Suprapubic skin (tissue), 4 donors: ENCODE results near the gene FBXO42. TPM values are rescaled to one million over a fixed set of nuclear protein-coding genes. Genes with fewer than 3 reads are reported as not detected.

Source experiments
- DNase-seq, 2 donors: peaks; one replicate each; pipeline ENCODE4 v3.0.0-alpha.2; 2019; ENCODE audit warnings: low spot score in 2 of 2
- H3K27ac ChIP-seq: fragments of 200-600 bp; sonication (generic); one replicate; pipeline ENCODE4 v1.5.1; 2019
- H3K27me3 ChIP-seq: fragments of 200-600 bp; sonication (generic); one replicate; pipeline ENCODE4 v1.5.1; 2019
- H3K36me3 ChIP-seq: fragments of 200-600 bp; sonication (generic); one replicate; pipeline ENCODE4 v1.5.1; 2019
- H3K4me1 ChIP-seq: fragments of 200-600 bp; sonication (generic); one replicate; pipeline ENCODE4 v1.5.1; 2019
- H3K4me3 ChIP-seq: fragments of 200-600 bp; sonication (generic); one replicate; pipeline ENCODE4 v1.5.1; 2019; ENCODE audit warnings: mild to moderate bottlenecking
- H3K9me3 ChIP-seq: fragments of 200-600 bp; sonication (generic); one replicate; pipeline ENCODE4 v1.5.1; 2019
- EP300 ChIP-seq: sonication (generic); formaldehyde crosslinking; IDR thresholded peaks from one replicate; pipeline ENCODE4 v1.6.1; 2017; ENCODE audit warnings: antibody characterized with exemption
- POLR2A ChIP-seq, 2 donors: fragments of 450-650 bp; IDR thresholded peaks; one replicate each; pipeline ENCODE4 v1.6.1; 2017; ENCODE audit warnings: antibody characterized with exemption in 2 of 2, mild to moderate bottlenecking in 2 of 2, moderate library complexity in 2 of 2
- POLR2AphosphoS5 ChIP-seq, 3 donors: sonication (generic); formaldehyde crosslinking; IDR thresholded peaks; one replicate each; pipeline ENCODE4 v1.6.1; 2017; ENCODE audit warnings: antibody characterized with exemption in 3 of 3
- WGBS: methylation state at CpG from one replicate; pipeline ENCODE4 v1.1.5; 2018; 5-methylcytosine and 5-hydroxymethylcytosine counted together
- total RNA-seq, 4 donors: library from RNA; depleted of rRNA; stranded (reverse); fragments of >200 nt; gene quantifications; one replicate each; pipeline ENCODE4 v1.1.0, GENCODE V29; 2016
- TF ChIP-seq, protein P1 (sequence below), 2 donors: fragments of 200-600 bp in 1 of 2; fragments of 450-650 bp in 1 of 2; sonication (generic) in 1 of 2; IDR thresholded peaks; one replicate each; pipeline ENCODE4 v1.5.1; 2016 to 2019; ENCODE audit warnings: antibody characterized with exemption in 2 of 2, mild to moderate bottlenecking in 1 of 2, moderate library complexity in 1 of 2

FBXO42 gene
- total RNA-seq, 4 donors from 2014 or later, result 51.1 to 61.4 (median 55.5) TPM

DNA sequence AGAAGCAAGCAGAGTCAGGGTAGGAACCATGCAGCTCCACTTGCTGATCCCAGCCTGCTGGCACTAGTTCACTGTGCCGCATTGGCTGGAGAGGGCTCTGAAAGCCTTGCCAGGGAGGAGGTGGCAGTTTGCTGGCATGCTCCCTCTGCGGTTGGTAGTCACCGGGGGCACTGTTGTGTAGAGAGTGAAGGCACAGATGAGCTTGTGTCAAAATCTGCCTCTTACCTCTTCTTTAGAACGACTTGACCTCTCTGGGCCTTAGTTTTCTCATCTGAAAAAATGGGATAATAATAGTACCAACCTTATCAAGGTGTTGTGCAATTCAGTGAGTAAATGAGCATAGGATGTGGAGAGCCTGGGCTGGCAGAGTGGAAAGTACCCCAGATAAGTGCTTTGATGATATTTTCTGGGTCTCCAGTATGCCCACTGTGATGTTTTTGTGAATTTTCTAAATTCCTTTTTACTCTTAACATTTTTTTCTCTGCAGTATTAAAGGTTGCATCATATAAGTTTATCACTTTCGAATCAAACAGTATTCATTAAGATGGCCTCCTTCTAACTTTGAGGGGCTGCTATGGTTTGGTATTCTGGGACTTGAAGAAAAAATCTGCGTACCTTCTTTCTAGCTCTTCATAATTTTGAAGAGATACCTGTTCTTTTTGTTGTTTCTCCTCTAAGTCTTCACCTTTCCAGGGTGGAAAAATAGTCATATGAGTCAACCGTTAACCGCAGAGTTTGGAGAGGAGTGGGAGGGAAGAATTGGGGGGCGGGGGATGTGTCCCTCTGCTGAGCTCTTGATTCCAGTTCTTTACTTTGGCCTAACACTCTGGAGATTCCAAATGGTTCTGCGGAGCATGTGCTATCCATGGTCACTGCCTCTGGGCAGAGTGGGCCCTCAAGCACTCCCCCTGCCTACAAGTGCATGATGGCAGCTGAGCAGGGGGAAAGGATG lies 41.6 kb upstream of the FBXO42 start:
- no peak for DNase-seq
- TF ChIP-seq POLR2A (IDR thresholded peaks at IDR 0.05) (no peak), POLR2AphosphoS5 (IDR thresholded peaks at IDR 0.05) (no peak), EP300 (no peak)
- TF ChIP-seq, protein P1, sequence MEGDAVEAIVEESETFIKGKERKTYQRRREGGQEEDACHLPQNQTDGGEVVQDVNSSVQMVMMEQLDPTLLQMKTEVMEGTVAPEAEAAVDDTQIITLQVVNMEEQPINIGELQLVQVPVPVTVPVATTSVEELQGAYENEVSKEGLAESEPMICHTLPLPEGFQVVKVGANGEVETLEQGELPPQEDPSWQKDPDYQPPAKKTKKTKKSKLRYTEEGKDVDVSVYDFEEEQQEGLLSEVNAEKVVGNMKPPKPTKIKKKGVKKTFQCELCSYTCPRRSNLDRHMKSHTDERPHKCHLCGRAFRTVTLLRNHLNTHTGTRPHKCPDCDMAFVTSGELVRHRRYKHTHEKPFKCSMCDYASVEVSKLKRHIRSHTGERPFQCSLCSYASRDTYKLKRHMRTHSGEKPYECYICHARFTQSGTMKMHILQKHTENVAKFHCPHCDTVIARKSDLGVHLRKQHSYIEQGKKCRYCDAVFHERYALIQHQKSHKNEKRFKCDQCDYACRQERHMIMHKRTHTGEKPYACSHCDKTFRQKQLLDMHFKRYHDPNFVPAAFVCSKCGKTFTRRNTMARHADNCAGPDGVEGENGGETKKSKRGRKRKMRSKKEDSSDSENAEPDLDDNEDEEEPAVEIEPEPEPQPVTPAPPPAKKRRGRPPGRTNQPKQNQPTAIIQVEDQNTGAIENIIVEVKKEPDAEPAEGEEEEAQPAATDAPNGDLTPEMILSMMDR (IDR thresholded peaks at IDR 0.05), result no peak
- no peak overlapping the region for H3K4me3 ChIP-seq
- H3K36me3 ChIP-seq, result peaks cover 48% of the 10 kb centered on the region
- peaks cover 50% of the 10 kb centered on the region for H3K4me1 ChIP-seq
- no peak overlapping the region for H3K27ac ChIP-seq
- H3K9me3 ChIP-seq, result no peaks in the 10 kb centered on the region
- 77% methylated on average over 10 of the region's 10 CpGs for WGBS
- H3K27me3 ChIP-seq, result no peaks in the 10 kb centered on the region

DNA sequence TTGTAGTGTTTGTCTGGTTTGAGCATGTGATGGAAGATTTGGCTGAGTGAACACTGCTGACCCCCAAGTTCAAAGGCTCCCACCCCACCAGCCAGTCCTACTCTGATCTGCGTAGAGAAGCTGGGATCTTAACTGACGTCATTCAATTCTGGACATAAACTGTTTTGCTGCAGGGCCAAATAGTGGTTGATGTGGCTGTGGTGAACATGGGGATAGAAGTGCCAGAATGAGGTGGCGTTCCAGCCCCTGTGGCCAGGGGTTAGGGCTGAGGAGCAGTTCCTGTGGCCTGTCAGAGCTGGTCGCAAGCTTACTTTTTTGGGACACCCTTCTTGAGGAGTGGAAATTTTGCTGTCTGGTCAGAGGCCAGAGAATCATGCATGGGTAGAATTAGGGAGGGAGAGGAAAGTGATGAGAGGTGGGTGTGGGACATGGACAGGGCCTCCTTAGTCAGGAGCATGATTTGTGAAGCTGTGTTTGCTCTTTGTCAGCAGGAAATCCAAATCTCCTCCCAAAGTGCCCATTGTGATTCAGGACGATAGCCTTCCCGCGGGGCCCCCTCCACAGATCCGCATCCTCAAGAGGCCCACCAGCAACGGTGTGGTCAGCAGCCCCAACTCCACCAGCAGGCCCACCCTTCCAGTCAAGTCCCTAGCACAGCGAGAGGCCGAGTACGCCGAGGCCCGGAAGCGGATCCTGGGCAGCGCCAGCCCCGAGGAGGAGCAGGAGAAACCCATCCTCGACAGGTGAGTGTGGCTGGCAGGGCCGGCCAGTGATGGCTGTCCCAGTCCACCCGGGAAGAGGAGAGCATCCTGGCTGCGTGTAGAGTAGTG lies 40.7 kb upstream of the FBXO42 start:
- WGBS, result 87% methylated on average over 10 of the region's 21 CpGs
- no peak for DNase-seq
- TF ChIP-seq, protein P1 (IDR thresholded peaks at IDR 0.05), result no peak
- no peak for TF ChIP-seq EP300
- no peak for TF ChIP-seq POLR2A (IDR thresholded peaks at IDR 0.05)
- TF ChIP-seq POLR2AphosphoS5 (IDR thresholded peaks at IDR 0.05), result no peak
- Histone ChIP-seq H3K27ac (no peak overlapping the region), H3K9me3 (no peaks in the 10 kb centered on the region), H3K4me3 (no peak overlapping the region), H3K4me1 (peaks cover 53% of the 10 kb centered on the region), H3K27me3 (no peaks in the 10 kb centered on the region), H3K36me3 (peaks cover 39% of the 10 kb centered on the region)

DNA sequence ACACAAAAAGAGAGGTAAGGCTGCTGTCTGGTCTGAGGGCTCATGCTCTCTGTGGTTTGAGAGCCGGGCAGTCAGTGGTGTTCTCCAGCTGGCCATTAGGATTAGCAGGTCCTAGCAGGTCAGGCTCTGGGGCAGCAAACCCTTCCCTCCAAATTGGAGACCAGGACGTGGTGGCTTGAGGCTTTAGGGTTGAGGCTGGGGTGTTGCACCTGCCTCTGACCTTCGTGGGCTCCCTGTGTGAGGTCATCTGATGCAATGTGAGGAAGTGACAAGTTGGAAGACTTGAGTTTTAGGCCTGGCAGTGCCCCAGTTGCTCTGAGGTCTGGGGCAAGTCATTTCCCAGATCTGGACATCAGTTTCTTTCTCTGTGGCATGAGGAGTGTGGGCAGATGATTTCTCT lies 39.1 kb upstream of the FBXO42 start:
- peaks cover 60% of the 10 kb centered on the region for H3K4me1 ChIP-seq
- H3K4me3 ChIP-seq, result no peak overlapping the region
- no peaks in the 10 kb centered on the region for H3K27me3 ChIP-seq
- TF ChIP-seq EP300 (no peak), POLR2AphosphoS5 (IDR thresholded peaks at IDR 0.05) (no peak), POLR2A (IDR thresholded peaks at IDR 0.05) (no peak)
- TF ChIP-seq, protein P1 (IDR thresholded peaks at IDR 0.05), result no peak
- H3K36me3 ChIP-seq, result peaks cover 32% of the 10 kb centered on the region
- no peak overlapping the region for H3K27ac ChIP-seq
- H3K9me3 ChIP-seq, result no peaks in the 10 kb centered on the region
- no peak for DNase-seq
- 79% methylated on average over 2 of the region's 3 CpGs for WGBS

DNA sequence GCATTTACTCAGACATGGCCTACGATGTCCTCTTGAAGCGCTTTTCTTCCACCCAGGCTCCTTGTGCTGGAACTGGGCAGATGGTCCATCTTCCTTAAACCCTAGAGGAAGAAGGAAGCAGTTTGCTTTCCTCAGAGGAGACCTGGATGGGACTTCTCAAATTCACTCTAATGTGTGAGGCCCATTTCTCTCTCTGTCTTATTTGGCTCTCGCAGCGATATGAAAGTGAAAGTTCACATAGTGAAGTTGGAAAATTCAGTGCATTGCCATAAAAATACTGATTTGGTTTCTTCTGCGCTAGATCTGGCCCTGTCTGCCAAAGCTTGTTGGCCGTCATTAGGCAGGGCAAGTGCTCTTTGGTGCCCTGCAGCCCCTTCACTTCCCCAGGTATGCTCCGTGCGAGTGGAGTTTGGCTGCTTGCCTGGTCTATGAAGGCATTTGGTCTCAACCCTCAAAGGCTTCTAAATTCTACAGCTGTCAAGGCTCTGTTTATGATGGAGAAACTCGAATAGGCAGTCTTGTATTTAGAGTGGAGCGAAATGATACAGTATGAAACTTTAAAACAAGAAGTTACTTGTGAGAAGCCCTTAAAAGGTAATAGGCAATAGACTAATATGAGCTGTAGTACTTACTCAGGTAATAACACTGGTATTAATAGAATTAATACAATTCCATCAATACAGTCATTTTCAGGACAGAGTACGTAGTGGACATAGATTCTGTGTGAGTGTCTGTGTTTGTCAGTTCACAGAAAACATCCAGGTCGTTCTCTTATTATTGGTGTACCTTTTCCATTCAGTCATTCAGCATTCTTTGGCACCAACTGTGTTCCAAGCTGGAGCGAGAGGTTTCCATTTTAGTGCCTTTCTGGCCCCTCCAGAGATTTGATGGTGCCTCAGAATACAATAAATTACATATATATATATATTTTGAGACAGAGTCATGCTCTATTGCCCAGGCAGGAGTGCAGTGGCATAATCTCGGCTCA lies 35.2 kb upstream of the FBXO42 start:
- no peak for DNase-seq
- TF ChIP-seq POLR2A (IDR thresholded peaks at IDR 0.05) (no peak), POLR2AphosphoS5 (IDR thresholded peaks at IDR 0.05) (no peak), EP300 (no peak)
- TF ChIP-seq, protein P1 (IDR thresholded peaks at IDR 0.05), result no peak
- H3K27ac ChIP-seq, result peak overlapping the region; percentile 33
- H3K36me3 ChIP-seq, result no peaks in the 10 kb centered on the region
- H3K27me3 ChIP-seq, result no peaks in the 10 kb centered on the region
- H3K4me3 ChIP-seq, result peak overlapping the region; percentile 41
- WGBS, result 41% methylated on average over 14 of the region's 14 CpGs
- no peaks in the 10 kb centered on the region for H3K9me3 ChIP-seq
- H3K4me1 ChIP-seq, result peaks cover 58% of the 10 kb centered on the region
